Gastrocnemius medialis (tissue), 4 donors: Measurements from ENCODE around the gene CA4. TPM values are rescaled to one million over a fixed set of nuclear protein-coding genes. Genes with fewer than 3 reads are reported as not detected.

Experiments
- ATAC-seq, 2 donors: fragments of 150-250 bp; one replicate each; pipeline ENCODE4 v1.9.1; 2016
- DNase-seq, 2 donors: peaks; one replicate each; pipeline ENCODE4 v3.0.0-alpha.2; 2019
- H3K27ac ChIP-seq, 4 donors: fragments of 200-600 bp; sonication (generic); 1 replicate in 1 of 4; 2 replicates in 3 of 4; pipeline ENCODE4 v1.5.1; 2016 to 2018; ENCODE audit warnings: mild to moderate bottlenecking in 2 of 4, moderate library complexity in 1 of 4
- H3K27me3 ChIP-seq, 3 donors: fragments of 200-600 bp; sonication (generic) in 2 of 3; 1 replicate in 1 of 3; 2 replicates in 2 of 3; pipeline versions ENCODE4 v1.5.1 to v1.6.0; 2016 to 2019; ENCODE audit warnings: mild to moderate bottlenecking in 1 of 3, moderate library complexity in 1 of 3
- H3K36me3 ChIP-seq, 2 donors: fragments of 200-600 bp; sonication (generic) in 1 of 2; one replicate each; pipeline ENCODE4 v1.5.1; 2017 to 2018
- H3K4me1 ChIP-seq, 2 donors: fragments of 200-600 bp; sonication (generic) in 1 of 2; one replicate each; pipeline ENCODE4 v1.5.1; 2016 to 2017; ENCODE audit warnings: mild to moderate bottlenecking in 2 of 2
- H3K4me3 ChIP-seq, 4 donors: fragments of 200-600 bp; sonication (generic) in 3 of 4; 1 replicate in 1 of 4; 2 replicates in 3 of 4; pipeline ENCODE4 v1.5.1; 2016 to 2019; ENCODE audit warnings: mild to moderate bottlenecking in 2 of 4
- H3K9me3 ChIP-seq, 3 donors: fragments of 200-600 bp; sonication (generic) in 2 of 3; 1 replicate in 1 of 3; 2 replicates in 2 of 3; pipeline ENCODE4 v1.5.1; 2016 to 2019
- POLR2A ChIP-seq, 2 donors: fragments of 450-650 bp; IDR thresholded peaks; one replicate each; pipeline ENCODE4 v1.6.1; 2017; ENCODE audit warnings: antibody characterized with exemption in 2 of 2, mild to moderate bottlenecking in 2 of 2, moderate library complexity in 2 of 2
- in situ Hi-C, 4 donors: fragments of 200-750 bp; cut with MboI; loops; one replicate each; pipeline versions ENCODE4 v1.15.0 to v1.8.0; 2017; ENCODE audit warnings: low sequenced_read_pairs in 4 of 4
- intact Hi-C: fragments of 100-400 bp; cut with DNase I; formaldehyde crosslinking; loops from one replicate; pipeline ENCODE4 v1.15.1; 2023; ENCODE audit warnings: low total_unique reads
- total RNA-seq, 4 donors: library from RNA; depleted of rRNA; stranded (reverse); fragments of >200 nt; gene quantifications; one replicate each; pipeline versions ENCODE4 v1.1.0 to v1.2.3, GENCODE V29; 2016
- TF ChIP-seq, protein P1 (sequence below), 5 experiments: fragments of 450-650 bp in 3 of 5; fragments of 200-600 bp in 2 of 5; sonication (generic) in 2 of 5; IDR thresholded peaks in 4 of 5; conservative IDR thresholded peaks in 1 of 5; 1 replicate in 4 of 5; 2 replicates in 1 of 5; pipeline ENCODE4 v1.5.1; 2016 to 2019; ENCODE audit warnings: antibody characterized with exemption in 5 of 5, mild to moderate bottlenecking in 3 of 5, moderate library complexity in 3 of 5

Gene CA4
- total RNA-seq, 4 donors from 2014 or later, result 6.1 to 9.2 (median 7.2) TPM

DNA sequence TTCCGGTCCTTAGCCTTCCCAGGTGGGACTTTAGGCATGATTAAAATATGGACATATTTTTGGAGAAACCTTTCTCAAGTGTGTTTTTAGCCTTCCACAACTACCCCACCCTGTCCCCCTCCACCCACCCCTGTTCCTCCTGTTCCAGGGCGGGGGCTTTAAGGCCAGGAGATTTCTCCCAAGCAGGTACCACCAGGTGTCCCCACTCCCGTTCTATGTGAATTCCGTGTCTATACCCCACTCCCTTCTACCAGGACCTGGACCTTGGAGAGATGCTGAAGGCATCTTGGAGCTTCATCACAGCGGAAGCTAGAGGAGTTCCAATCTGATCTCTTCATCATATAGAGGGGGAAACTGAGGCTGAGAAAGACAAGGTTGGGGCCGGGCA lies 9.7 kb downstream of the CA4 start:
- peaks cover 8 to 18% (median 12%) of the 10 kb centered on the region in 3 donors for H3K27me3 ChIP-seq
- H3K27ac ChIP-seq, result no peak overlapping the region
- DNase-seq (no peak), ATAC-seq (no peak)
- TF ChIP-seq, protein P1, sequence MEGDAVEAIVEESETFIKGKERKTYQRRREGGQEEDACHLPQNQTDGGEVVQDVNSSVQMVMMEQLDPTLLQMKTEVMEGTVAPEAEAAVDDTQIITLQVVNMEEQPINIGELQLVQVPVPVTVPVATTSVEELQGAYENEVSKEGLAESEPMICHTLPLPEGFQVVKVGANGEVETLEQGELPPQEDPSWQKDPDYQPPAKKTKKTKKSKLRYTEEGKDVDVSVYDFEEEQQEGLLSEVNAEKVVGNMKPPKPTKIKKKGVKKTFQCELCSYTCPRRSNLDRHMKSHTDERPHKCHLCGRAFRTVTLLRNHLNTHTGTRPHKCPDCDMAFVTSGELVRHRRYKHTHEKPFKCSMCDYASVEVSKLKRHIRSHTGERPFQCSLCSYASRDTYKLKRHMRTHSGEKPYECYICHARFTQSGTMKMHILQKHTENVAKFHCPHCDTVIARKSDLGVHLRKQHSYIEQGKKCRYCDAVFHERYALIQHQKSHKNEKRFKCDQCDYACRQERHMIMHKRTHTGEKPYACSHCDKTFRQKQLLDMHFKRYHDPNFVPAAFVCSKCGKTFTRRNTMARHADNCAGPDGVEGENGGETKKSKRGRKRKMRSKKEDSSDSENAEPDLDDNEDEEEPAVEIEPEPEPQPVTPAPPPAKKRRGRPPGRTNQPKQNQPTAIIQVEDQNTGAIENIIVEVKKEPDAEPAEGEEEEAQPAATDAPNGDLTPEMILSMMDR (IDR thresholded peaks at IDR 0.05 in 4 of 5, conservative IDR thresholded peaks at IDR 0.05 in 1 of 5), result no peak
- TF ChIP-seq POLR2A (IDR thresholded peaks at IDR 0.05), result no peak
- H3K9me3 ChIP-seq, result no peaks in the 10 kb centered on the region
- in situ Hi-C loops, result loop anchor here in 1 of 4 donors (25.0 kb wide), 1 partner anchor 103 kb away; no protein-coding TSS in a partner anchor
- intact Hi-C loops, result no loop called here
- H3K4me1 ChIP-seq, result peaks cover 6 to 15% of the 10 kb centered on the region in 2 donors
- H3K36me3 ChIP-seq, result no peaks in the 10 kb centered on the region
- no peak overlapping the region for H3K4me3 ChIP-seq

DNA sequence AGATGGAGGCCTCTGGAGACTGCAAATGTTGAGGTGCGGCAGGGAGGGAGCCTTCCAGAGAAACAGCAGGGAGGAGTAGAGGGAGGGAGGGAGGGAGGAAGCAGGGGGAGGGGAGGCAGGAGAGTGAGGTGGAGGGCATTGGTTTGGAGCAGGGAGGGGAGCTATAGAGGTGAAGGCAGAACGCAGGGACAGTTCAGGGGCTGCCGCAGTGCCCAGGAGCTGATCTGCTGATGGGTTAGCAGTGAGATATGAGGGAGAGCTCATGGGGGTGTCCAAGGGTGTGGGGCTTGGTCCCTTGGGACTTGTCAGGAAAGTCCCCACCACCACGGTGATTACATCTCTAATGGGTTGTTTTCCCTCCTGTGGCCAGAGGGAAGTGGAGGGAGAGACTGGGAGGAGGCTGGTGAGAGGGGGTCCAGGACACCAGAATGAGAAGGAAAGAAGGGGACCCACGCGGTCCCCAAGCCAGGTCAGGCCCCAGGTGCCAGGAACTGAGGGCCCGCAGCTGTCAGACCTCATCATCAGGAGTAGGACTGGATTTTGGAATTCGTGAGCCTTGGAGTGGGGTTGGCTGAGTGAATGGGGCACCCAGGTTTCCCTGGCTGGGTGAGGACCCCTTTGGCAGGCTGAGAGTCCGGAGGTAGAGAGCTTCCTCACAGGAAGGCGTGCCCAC lies 11.2 kb downstream of the CA4 start:
- Histone ChIP-seq H3K27me3 (peaks cover 8 to 18% (median 12%) of the 10 kb centered on the region in 3 donors), H3K36me3 (no peaks in the 10 kb centered on the region), H3K4me1 (peaks cover 6 to 15% of the 10 kb centered on the region in 2 donors), H3K27ac (peak overlapping the region in 3 of 4 donors; percentile 20 to 62 (median 57)), H3K9me3 (no peaks in the 10 kb centered on the region), H3K4me3 (no peak overlapping the region)
- DNase-seq (no peak), ATAC-seq (no peak)
- intact Hi-C loops, result no loop called here
- TF ChIP-seq, protein P1 (IDR thresholded peaks at IDR 0.05 in 4 of 5, conservative IDR thresholded peaks at IDR 0.05 in 1 of 5), result no peak
- TF ChIP-seq POLR2A (IDR thresholded peaks at IDR 0.05), result no peak
- in situ Hi-C loops, result loop anchor here in 1 of 4 donors (25.0 kb wide), 1 partner anchor 101 kb away; no protein-coding TSS in a partner anchor

DNA sequence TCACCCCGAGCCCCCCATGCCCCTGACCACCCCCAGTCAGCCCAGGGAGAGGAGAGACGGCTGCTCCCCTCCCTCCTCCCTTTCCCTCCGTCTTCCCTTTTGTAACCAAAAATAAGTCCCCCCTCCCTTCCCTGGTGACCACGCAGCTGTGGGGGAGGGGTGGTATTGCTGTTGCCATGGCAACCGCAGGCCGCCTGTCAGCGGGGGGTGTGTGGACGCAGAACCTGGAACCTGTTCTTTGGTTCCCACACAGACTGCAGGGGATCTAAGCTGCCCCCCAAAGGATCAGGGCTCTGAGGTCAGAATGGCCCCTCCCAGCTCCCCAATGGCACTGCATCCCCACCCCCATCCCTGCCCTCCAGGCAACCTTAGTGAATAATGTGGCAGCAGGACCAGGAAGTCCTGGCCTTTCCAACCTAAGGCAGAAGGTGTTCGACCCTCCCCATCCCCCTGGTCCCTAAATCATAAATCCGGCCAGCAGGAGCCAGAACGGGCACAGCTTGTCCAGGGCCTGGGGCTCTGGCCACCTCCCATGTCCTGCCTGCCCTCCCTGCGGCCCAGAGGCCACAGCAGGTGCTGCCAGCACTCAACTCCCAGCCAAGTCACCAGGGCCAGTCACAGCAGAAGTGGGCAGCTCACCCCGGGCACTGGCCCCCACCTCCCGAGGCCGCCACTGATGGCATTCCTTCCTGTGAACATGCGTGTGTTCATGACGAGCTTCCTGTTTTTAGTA lies 12.0 kb downstream of the CA4 start:
- Histone ChIP-seq H3K27me3 (peaks cover 8 to 18% (median 12%) of the 10 kb centered on the region in 3 donors), H3K4me1 (peaks cover 6 to 15% of the 10 kb centered on the region in 2 donors)

DNA sequence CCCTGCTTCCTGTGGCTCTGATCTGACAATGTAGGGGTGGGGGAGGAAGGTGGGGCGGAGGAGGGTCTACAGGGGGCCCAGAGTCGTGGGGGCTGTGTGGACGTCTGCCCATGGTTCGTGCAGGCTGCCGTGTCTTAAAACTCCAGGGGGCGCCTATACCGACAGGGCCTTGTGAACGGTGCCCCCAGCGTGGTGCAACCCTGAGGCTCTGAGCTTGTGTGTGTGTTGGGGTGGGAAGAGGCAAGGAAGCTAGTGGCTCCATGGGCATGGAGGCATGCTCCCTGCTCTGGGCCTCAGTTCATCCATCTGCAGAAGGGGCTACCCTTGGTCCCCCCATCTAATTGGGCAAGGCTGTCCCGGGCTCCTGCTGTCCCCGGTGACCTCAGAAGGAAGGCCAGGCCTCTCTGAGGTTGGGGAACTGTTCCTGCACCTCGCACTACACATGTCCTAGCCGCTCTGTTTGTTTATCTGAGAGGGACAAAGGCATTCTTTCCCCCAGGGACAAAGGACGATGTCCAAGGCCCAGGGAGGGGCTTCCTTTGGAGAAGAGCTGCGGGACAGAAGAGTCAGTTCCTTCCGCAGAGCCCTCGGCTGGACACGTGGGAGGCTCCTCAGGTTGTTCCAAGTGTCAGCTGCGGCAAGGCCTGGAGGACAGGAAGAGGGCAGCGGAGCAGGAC lies 13.5 kb downstream of the CA4 start:
- DNase-seq (no peak), ATAC-seq (peak in 1 of 2 donors; percentile 44)
- peak overlapping the region in 3 of 4 donors; percentile 20 to 62 (median 57) for H3K27ac ChIP-seq
- H3K36me3 ChIP-seq, result no peaks in the 10 kb centered on the region
- intact Hi-C loops (no loop called here), in situ Hi-C loops (loop anchor here in 1 of 4 donors (25.0 kb wide), 1 partner anchor 99 kb away; no protein-coding TSS in a partner anchor)
- no peaks in the 10 kb centered on the region for H3K9me3 ChIP-seq
- peaks cover 8 to 18% (median 13%) of the 10 kb centered on the region in 3 donors for H3K27me3 ChIP-seq
- TF ChIP-seq, protein P1 (IDR thresholded peaks at IDR 0.05 in 4 of 5, conservative IDR thresholded peaks at IDR 0.05 in 1 of 5), result peak in 1 of 5 experiments; percentile 11
- TF ChIP-seq POLR2A (IDR thresholded peaks at IDR 0.05), result no peak
- H3K4me3 ChIP-seq, result no peak overlapping the region
- peaks cover 6 to 15% of the 10 kb centered on the region in 2 donors for H3K4me1 ChIP-seq

More for the DNA sequence above, 12.0 kb downstream of the CA4 start:
- DNase-seq, result no peak
- ATAC-seq, result peak in 1 of 2 donors; percentile 13
- Histone ChIP-seq H3K27ac (peak overlapping the region in 3 of 4 donors; percentile 20 to 62 (median 57)), H3K9me3 (no peaks in the 10 kb centered on the region), H3K4me3 (no peak overlapping the region), H3K36me3 (no peaks in the 10 kb centered on the region)
- in situ Hi-C loops (loop anchor here in 1 of 4 donors (25.0 kb wide), 1 partner anchor 101 kb away; no protein-coding TSS in a partner anchor), intact Hi-C loops (no loop called here)
- no peak for TF ChIP-seq POLR2A (IDR thresholded peaks at IDR 0.05)
- TF ChIP-seq, protein P1 (IDR thresholded peaks at IDR 0.05 in 4 of 5, conservative IDR thresholded peaks at IDR 0.05 in 1 of 5), result no peak
